ENCODE data around the gene TBC1D30.
"Not testable (repeated sequence)": the region's sequence is repeated elsewhere in the genome, so short reads cannot be mapped to it uniquely, and the experiment has no call there.

Gene TBC1D30

GRCh38 chr12:64806593-64807460 lies 17.6 kb upstream of the TBC1D30 start:
- DNase-seq, result no peak

GRCh38 chr12:64808110-64808509 lies 16.3 kb upstream of the TBC1D30 start:
- DNase-seq, result no peak

GRCh38 chr12:64810831-64811230 lies 13.6 kb upstream of the TBC1D30 start:
- no peak for DNase-seq

GRCh38 chr12:64813723-64814122 lies 10.7 kb upstream of the TBC1D30 start:
- no peak for DNase-seq

DNA sequence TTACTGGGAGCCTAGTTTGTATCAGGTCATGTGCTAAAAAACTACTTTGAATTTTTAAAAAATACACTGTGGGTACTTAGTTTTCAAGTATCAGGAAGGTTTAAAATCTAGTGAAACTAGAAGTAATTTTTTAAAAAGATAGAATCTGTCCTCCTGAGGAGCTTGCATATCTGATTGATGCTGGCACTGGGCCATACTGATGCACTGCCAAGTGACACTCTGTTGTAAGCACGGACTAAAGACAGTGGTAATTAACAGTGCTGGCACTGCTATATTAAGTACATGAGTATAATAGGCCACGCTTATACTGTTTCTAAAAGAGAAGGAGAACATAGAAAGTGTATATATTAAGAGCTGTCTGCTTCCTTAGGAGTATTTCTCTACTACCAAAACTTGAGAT lies 10.0 kb upstream of the TBC1D30 start:
- no peak for DNase-seq

DNA sequence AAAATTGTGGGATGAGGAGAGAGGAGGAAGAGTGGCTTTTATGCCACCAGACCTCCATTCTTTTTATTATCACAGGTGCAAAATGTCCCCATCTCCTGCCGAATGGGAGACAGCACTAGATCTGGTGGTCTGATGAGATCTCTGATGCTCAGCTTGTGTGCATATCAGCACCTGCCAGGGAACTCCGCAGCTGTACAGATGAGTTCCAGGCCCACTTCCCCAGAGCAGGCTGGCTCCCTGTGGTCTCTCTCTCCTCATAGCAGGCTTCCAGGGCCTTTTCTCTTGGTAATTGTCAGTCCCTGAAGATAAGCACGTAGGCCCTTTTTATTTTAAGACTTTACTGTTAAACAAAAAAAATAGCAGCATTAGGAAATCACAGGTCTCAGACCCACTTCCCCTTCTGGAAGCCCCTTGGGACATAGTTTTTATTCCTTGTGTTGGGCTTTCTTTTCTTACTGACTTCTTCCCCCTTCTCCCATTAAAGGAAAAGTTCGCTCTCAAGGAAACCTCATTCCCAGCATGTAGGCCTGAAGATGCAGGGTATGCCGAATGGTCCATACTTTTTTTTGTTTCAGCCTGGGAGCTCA lies 4.5 kb upstream of the TBC1D30 start:
- DNase-seq, result no peak

DNA sequence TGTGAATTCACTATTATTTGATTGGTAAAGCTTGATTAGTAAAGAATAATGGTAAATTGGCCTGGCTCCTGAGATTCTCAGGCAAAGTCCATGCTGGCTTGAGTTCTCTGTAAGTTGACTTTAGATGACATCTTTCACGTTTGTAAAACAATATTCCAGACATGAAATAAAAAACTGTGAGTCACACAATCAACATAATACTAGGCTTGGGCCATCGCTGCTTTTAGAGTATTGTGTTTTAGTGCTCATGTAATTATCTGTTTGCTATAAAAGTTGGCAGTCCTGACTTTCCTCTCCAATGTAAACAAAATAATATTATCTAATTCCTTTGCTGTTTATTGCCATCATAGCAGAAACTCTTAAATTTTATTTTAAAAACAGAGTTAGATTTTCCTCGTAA lies 3.9 kb upstream of the TBC1D30 start:
- no peak for DNase-seq

DNA sequence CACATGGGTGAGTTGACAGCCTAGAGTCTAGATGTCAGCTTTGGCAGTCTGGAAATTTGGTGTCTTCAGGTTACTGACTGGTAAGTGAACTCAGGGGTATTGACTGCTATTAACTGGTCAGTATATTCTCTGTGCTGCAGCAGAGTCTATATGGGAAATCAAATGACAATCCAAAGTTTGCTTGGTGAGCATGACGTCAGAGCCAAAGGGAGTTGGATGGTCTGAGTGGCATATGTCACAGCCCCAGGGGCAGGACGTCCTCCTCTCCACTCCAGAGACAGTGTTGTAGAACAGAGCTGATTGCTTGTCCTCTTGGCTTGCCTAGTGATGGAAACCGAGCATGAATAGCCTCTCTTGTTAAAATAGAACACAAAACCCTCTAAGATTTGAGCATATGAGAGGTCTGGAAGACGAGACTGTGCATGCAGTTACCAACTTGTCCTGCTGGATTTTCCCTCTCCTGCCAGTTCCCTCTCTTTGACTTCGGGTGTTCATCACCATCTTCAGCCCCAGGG lies 3.3 kb upstream of the TBC1D30 start:
- DNase-seq, result no peak

DNA sequence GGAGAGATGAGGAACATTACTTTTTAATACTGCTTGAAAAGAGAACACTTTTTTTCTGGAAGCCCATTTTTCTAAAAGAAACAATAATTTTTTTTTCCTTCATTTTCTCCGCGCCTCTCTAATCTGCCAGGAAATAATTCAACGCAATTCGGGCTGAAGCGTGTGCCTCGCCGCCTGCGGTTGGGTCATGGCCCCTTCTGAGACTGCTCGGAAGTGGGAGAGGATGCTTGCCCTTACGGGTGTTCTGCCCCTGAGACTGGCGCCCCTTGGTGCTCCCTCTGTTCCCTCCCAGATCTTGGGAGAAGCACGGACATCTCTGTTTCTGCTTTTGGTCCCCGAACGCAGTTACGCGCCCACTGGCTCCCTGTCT lies 332 bp upstream of the TBC1D30 start:
- DNase-seq, result no peak

GRCh38 chr12:64825143-64826021 lies 935 bp downstream of the TBC1D30 start:
- no peak for DNase-seq

DNA sequence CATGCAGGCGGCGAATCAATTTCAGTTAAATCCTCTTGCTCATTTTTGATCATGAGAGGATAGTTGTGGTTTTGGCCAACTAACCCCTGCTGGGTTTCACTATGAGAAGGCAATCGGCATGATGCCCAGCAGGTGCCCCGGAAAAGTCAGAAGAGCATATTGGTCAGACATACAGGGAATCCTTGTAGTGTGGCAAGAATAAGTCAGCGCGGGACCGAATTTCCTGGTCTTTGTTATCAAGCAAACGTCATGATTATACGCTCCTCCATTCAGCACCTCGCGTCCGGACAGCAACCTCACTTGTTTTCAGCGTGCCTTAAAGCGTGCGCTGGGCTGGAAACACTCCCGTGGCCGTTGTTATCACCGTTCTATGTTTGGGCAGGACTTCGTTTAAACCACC lies 1.8 kb downstream of the TBC1D30 start:
- no peak for DNase-seq

- no peak for DNase-seq
Measured at GRCh38 chr12:64828713-64829112, 4.3 kb downstream of the TBC1D30 start.

GRCh38 chr12:64833928-64834327 lies 9.5 kb downstream of the TBC1D30 start:
- DNase-seq, result no peak

DNA sequence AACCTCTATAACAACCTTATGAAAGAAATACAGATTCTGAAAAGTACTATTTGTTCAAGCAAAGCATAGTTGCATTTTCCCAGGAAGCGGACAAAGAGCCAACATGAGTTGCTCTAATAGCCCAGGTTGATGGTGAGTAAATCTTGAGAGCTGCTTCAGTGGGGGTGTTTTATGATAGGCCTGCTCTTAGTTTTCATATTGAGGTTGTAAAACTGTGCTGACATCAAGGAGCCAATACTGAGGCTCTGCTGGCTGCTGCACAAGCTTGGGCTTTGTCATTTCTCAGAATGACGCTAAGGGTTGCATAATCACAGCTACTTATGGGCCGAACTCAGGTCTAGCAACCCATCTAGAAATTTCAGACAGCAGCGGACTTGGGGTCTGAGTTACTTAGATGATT lies 11.5 kb downstream of the TBC1D30 start:
- DNase-seq, result no peak

GRCh38 chr12:64836856-64837255 lies 12.4 kb downstream of the TBC1D30 start:
- DNase-seq, result no peak

DNA sequence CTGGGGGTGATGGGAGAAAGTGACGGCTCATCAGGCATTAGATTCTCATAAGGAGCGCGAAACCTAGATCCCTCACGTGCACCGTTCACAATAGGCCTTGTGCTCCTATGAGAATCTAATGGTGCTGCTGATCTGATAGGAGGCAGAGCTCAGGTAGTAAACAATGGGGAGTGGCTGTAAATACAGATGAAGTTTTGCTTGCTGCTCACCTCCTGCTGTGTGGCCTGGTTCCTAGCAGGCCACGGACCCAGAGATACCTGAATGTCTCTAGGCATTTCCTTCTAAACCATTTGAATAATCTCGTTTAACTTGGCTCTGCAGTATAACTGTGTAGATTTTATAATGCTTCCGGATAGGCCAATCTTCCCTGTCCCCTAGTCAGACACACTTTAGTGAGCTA lies 13.0 kb downstream of the TBC1D30 start:
- no peak for DNase-seq

GRCh38 chr12:64840119-64840518 lies 15.7 kb downstream of the TBC1D30 start:
- DNase-seq, result no peak

- no peak for DNase-seq
Measured at GRCh38 chr12:64840949-64841717, 16.7 kb downstream of the TBC1D30 start.

DNA sequence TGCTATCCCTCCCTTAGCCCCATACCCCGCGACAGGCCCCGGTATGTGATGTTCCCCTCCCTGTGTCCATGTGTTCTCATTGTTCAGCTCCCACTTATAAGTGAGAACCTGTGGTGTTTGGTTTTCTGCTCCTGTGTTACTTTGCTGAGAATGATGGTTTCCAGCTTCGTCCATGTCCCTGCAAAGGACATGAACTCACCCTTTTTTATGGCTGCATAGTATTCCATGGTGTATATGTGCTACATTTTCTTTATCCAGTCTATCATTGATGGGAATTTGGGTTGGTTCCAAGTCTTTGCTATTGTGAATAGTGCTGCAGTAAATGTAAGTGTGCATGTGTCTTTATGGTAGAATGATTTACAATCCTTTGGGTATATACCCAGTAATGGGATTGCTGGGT lies 24.0 kb downstream of the TBC1D30 start:
- not testable (repeated sequence) for DNase-seq

- DNase-seq, result no peak
Measured at GRCh38 chr12:64858882-64859605, 34.6 kb downstream of the TBC1D30 start.

DNA sequence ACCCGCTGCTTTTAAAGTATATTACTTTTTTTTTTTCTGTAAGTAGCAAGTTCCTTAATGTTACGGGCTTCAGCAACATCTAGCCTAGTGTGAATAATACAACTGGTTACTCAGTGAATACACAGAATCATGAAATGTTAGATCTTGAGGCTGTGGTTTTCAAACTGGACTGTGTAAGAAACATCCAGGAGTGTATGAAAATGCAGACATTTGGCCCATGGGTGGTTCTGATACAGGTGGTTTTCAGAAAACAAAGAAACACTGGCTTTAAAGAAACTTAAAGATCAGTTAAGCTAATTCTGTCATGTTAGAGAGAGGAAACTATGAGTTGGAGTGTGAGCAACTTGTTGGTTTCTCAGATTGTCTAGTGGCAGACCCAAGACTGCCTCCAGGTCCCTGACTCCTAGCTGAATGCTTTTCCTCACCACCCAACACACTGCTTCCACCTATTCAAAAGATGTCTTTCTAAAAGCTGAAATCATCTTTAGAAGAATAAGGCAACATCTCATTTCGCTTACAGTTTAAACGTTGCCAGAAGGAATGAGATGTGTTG lies 36.1 kb downstream of the TBC1D30 start:
- DNase-seq, result no peak

DNA sequence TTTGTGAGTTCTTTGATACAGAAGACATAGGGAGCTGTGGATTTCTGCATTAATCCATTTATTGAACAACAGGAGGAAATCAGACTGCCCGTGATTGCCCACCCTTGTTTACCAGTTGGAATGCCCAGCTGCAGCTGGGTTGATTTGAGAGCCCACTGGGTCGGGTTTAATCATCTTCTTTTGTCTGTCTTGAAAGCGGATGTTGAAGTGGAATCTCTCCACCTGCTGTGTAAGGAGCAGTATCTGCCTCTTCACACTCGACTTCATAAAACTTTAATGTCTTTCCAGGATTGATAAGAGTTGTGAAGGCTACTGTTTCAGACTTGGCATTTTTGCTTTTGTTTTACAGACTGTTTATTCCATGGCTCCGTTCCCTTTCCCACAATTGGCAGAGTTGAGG lies 39.9 kb downstream of the TBC1D30 start:
- no peak for DNase-seq
